Measurements from ENCODE around the gene ENPP3. TPM values are rescaled to one million over a fixed set of nuclear protein-coding genes. Genes with fewer than 3 reads are reported as not detected.
A peak's percentile ranks its signal among the peaks of the same experiment; 100 is the strongest.

Gene ENPP3
- total RNA-seq, 1 experiment from 2014 or later = not detected

DNA sequence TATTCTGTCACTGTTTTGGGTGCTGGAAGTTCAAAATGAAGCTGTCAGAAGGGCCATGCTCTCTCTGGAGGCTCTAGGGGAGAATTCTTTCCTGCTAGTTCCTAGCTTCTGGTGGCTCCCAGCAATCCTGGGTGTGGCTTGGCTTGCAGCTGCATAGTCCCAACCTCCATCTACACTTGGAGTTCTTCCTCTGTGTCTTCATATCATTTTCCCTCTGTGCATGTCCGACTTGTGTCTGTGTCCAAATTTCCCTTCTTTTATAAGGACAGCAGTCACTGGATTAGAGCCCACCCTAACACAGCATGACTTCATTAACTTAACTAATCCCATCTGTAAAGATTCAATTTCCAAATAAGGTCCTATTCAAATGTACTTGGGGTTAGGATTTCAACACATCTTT, 147.5 kb downstream of the ENPP3 start (continued):
- TF ChIP-seq, protein P1, sequence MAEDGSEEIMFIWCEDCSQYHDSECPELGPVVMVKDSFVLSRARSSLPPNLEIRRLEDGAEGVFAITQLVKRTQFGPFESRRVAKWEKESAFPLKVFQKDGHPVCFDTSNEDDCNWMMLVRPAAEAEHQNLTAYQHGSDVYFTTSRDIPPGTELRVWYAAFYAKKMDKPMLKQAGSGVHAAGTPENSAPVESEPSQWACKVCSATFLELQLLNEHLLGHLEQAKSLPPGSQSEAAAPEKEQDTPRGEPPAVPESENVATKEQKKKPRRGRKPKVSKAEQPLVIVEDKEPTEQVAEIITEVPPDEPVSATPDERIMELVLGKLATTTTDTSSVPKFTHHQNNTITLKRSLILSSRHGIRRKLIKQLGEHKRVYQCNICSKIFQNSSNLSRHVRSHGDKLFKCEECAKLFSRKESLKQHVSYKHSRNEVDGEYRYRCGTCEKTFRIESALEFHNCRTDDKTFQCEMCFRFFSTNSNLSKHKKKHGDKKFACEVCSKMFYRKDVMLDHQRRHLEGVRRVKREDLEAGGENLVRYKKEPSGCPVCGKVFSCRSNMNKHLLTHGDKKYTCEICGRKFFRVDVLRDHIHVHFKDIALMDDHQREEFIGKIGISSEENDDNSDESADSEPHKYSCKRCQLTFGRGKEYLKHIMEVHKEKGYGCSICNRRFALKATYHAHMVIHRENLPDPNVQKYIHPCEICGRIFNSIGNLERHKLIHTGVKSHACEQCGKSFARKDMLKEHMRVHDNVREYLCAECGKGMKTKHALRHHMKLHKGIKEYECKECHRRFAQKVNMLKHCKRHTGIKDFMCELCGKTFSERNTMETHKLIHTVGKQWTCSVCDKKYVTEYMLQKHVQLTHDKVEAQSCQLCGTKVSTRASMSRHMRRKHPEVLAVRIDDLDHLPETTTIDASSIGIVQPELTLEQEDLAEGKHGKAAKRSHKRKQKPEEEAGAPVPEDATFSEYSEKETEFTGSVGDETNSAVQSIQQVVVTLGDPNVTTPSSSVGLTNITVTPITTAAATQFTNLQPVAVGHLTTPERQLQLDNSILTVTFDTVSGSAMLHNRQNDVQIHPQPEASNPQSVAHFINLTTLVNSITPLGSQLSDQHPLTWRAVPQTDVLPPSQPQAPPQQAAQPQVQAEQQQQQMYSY (CRISPR knock-in tag; IDR thresholded peaks at IDR 0.05) = no peak
- TF ChIP-seq SP1 (CRISPR knock-in tag; conservative IDR thresholded peaks at IDR 0.05) = no peak
- TF ChIP-seq, protein P2, sequence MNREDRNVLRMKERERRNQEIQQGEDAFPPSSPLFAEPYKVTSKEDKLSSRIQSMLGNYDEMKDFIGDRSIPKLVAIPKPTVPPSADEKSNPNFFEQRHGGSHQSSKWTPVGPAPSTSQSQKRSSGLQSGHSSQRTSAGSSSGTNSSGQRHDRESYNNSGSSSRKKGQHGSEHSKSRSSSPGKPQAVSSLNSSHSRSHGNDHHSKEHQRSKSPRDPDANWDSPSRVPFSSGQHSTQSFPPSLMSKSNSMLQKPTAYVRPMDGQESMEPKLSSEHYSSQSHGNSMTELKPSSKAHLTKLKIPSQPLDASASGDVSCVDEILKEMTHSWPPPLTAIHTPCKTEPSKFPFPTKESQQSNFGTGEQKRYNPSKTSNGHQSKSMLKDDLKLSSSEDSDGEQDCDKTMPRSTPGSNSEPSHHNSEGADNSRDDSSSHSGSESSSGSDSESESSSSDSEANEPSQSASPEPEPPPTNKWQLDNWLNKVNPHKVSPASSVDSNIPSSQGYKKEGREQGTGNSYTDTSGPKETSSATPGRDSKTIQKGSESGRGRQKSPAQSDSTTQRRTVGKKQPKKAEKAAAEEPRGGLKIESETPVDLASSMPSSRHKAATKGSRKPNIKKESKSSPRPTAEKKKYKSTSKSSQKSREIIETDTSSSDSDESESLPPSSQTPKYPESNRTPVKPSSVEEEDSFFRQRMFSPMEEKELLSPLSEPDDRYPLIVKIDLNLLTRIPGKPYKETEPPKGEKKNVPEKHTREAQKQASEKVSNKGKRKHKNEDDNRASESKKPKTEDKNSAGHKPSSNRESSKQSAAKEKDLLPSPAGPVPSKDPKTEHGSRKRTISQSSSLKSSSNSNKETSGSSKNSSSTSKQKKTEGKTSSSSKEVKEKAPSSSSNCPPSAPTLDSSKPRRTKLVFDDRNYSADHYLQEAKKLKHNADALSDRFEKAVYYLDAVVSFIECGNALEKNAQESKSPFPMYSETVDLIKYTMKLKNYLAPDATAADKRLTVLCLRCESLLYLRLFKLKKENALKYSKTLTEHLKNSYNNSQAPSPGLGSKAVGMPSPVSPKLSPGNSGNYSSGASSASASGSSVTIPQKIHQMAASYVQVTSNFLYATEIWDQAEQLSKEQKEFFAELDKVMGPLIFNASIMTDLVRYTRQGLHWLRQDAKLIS (CRISPR knock-in tag; IDR thresholded peaks at IDR 0.05; ENCODE audit: borderline replicate concordance) = no peak
- TF ChIP-seq ETV6 (CRISPR knock-in tag; IDR thresholded peaks at IDR 0.05) = no peak
- TF ChIP-seq ELF4 (CRISPR knock-in tag; IDR thresholded peaks at IDR 0.05; ENCODE audit: low read depth) = no peak
- TF ChIP-seq, protein P3, sequence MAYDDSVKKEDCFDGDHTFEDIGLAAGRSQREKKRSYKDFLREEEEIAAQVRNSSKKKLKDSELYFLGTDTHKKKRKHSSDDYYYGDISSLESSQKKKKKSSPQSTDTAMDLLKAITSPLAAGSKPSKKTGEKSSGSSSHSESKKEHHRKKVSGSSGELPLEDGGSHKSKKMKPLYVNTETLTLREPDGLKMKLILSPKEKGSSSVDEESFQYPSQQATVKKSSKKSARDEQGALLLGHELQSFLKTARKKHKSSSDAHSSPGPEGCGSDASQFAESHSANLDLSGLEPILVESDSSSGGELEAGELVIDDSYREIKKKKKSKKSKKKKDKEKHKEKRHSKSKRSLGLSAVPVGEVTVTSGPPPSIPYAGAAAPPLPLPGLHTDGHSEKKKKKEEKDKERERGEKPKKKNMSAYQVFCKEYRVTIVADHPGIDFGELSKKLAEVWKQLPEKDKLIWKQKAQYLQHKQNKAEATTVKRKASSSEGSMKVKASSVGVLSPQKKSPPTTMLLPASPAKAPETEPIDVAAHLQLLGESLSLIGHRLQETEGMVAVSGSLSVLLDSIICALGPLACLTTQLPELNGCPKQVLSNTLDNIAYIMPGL (CRISPR knock-in tag; IDR thresholded peaks at IDR 0.05) = no peak

DNA sequence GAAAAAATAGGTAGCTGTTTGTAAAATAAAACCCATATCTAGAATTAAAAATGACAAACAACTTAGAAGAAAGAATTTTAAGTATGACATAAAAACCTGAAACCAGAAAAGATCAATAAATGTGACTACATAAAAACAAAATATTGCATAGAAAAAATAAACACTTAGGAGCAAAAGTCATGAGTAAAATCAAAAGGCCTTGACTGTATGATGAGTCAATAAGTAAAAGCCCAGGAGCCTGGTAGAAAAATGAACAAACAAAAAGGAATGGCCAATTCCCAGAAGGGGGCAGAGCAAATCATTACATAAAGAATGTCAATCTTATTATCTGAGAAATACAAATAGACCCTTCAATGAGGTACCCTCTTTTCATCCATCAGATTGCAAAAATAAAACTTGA, 150.0 kb downstream of the ENPP3 start:
- CTCF ChIA-PET = no interaction called here
- H3K9me3 Mint-ChIP-seq = no peaks in the 10 kb centered on the region
- no peak overlapping the region for H3K4me3 Mint-ChIP-seq

More for the DNA sequence above, 150.0 kb downstream of the ENPP3 start:
- DNase-seq (ENCODE audit: low spot score) = no peak
- POLR2A ChIA-PET = no interaction called here
- no peak for ATAC-seq
- no peak overlapping the region for H3K27ac Mint-ChIP-seq
- H3K4me1 Mint-ChIP-seq = peaks cover 7% of the 10 kb centered on the region
- no peaks in the 10 kb centered on the region for H3K36me3 Mint-ChIP-seq
- H3K27me3 Mint-ChIP-seq (ENCODE audit: low read depth) = peaks cover 14% of the 10 kb centered on the region
- no peak for TF ChIP-seq ELF4 (CRISPR knock-in tag; IDR thresholded peaks at IDR 0.05; ENCODE audit: low read depth)
- TF ChIP-seq, protein P4, sequence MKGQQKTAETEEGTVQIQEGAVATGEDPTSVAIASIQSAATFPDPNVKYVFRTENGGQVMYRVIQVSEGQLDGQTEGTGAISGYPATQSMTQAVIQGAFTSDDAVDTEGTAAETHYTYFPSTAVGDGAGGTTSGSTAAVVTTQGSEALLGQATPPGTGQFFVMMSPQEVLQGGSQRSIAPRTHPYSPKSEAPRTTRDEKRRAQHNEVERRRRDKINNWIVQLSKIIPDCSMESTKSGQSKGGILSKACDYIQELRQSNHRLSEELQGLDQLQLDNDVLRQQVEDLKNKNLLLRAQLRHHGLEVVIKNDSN (CRISPR knock-in tag; IDR thresholded peaks at IDR 0.05) = no peak
- 0 out of 2 replicates have a peak, but pooled peaks have one; percentile 45 for TF ChIP-seq GABPB1 (CRISPR knock-in tag; IDR thresholded peaks at IDR 0.05)
- TF ChIP-seq ZNF671 (CRISPR knock-in tag; IDR thresholded peaks at IDR 0.05) = no peak
- no peak for TF ChIP-seq FOXK1 (CRISPR knock-in tag; IDR thresholded peaks at IDR 0.05)
- TF ChIP-seq, protein P5, sequence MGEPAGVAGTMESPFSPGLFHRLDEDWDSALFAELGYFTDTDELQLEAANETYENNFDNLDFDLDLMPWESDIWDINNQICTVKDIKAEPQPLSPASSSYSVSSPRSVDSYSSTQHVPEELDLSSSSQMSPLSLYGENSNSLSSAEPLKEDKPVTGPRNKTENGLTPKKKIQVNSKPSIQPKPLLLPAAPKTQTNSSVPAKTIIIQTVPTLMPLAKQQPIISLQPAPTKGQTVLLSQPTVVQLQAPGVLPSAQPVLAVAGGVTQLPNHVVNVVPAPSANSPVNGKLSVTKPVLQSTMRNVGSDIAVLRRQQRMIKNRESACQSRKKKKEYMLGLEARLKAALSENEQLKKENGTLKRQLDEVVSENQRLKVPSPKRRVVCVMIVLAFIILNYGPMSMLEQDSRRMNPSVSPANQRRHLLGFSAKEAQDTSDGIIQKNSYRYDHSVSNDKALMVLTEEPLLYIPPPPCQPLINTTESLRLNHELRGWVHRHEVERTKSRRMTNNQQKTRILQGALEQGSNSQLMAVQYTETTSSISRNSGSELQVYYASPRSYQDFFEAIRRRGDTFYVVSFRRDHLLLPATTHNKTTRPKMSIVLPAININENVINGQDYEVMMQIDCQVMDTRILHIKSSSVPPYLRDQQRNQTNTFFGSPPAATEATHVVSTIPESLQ (CRISPR knock-in tag; IDR thresholded peaks at IDR 0.05) = no peak
- TF ChIP-seq, protein P1 (CRISPR knock-in tag; IDR thresholded peaks at IDR 0.05) = no peak
- no peak for TF ChIP-seq TCF7 (CRISPR knock-in tag; IDR thresholded peaks at IDR 0.05; ENCODE audit: low read depth)

All from WTC11 (cell line).